Dendritic cell treated with granulocyte-macrophage colony-stimulating factor and Interleukin-4, amounts not matched to agents 40 ng/mL and 50 ng/mL, for 4 days (primary cell): ENCODE measurements around the gene SSTR3.

Experiments
- H3K27ac Mint-ChIP-seq: one replicate; pipeline ENCODE4 v1.8.0; 2022; ENCODE audit warnings: mild to moderate bottlenecking, mixed read lengths
- H3K27me3 Mint-ChIP-seq: one replicate; pipeline ENCODE4 v1.8.0; 2022; ENCODE audit warnings: mild to moderate bottlenecking, mixed read lengths
- H3K36me3 Mint-ChIP-seq: one replicate; pipeline ENCODE4 v1.8.0; 2022; ENCODE audit warnings: low read depth, mixed read lengths
- H3K4me1 Mint-ChIP-seq: one replicate; pipeline ENCODE4 v1.8.0; 2022; ENCODE audit warnings: low read depth, mixed read lengths
- H3K4me3 Mint-ChIP-seq: one replicate; pipeline ENCODE4 v1.8.0; 2022; ENCODE audit warnings: mild to moderate bottlenecking, moderate library complexity, mixed read lengths
- H3K9me3 Mint-ChIP-seq: one replicate; pipeline ENCODE4 v1.8.0; 2022; ENCODE audit warnings: mixed read lengths
- intact Hi-C: fragments of 100-400 bp; cut with micrococcal nuclease; formaldehyde crosslinking; loops from one replicate; pipeline ENCODE4 v1.15.0; 2022

Gene SSTR3

DNA sequence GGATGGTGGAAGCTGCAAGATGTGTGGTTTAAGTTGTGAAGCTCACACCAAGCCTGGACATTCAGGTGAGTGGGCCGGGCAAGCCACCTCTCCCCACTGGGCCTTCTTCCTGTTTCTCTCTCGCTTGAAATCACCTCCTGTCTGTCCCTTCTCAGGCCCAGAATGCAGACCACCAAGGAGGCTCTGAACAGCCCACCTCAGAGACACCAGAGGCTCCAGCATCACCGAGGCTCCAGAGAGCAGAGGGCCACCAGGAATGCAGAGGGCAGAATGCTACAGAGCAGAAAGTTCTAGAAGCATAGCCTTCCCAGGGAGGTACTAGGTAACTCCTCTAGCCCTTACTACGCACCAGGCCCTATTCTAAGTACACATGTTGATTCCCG lies 47.8 kb downstream of the SSTR3 start:
- Mint-ChIP-seq H3K36me3 (no peaks in the 10 kb centered on the region), H3K4me1 (peaks cover 6% of the 10 kb centered on the region), H3K27ac (no peak overlapping the region), H3K4me3 (no peak overlapping the region), H3K9me3 (peaks cover 8% of the 10 kb centered on the region), H3K27me3 (peaks cover 27% of the 10 kb centered on the region)
- intact Hi-C loops = no loop called here

DNA sequence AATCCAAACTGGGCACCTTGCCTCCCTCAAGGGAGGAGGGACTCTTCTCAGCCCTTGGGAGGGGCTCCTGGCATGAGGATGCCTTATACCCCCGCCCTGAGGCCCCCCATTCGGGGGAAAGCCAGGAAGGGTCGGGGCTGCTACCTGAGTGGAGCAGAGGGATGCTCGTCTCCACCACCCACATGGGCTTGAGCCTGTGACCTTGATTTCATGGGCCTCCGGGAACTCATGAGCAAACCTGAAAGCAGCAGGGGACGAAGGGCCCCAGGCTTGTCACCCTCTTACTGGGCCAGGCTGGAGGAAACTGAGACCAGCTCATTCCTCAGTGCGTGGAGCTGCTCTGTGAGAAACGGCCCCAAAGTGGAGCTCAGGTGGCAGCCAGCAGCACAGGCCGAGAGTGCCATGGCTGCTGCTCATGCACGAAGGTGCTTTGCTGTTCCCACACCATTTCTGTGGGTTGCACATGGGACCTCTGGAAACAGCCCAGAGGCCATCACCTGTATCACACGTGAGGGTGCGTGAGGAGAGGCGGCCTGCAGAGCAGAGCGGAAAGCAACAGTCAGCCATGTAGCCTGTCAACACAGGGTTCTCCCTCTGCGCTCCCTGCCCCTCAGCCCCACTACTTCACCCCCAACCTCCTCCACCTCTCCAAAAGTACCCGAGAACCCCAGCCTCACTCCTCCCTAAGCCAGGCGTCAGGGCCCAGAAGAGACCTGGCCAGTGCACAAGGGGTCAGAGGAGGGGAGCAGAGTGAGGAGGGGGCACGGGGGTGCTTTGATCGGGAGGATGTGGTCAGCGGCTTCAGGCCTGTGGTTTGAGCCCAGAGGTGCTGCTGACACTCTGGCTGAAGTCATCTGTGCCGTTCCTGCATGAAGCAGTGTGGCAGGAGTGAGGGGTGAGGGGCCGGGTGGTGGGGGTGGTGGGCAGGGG lies 48.4 kb downstream of the SSTR3 start:
- intact Hi-C loops = no loop called here
- H3K4me1 Mint-ChIP-seq = peaks cover 6% of the 10 kb centered on the region
- no peaks in the 10 kb centered on the region for H3K36me3 Mint-ChIP-seq
- H3K27ac Mint-ChIP-seq = no peak overlapping the region
- H3K27me3 Mint-ChIP-seq = peaks cover 28% of the 10 kb centered on the region
- no peak overlapping the region for H3K4me3 Mint-ChIP-seq
- H3K9me3 Mint-ChIP-seq = peaks cover 8% of the 10 kb centered on the region

DNA sequence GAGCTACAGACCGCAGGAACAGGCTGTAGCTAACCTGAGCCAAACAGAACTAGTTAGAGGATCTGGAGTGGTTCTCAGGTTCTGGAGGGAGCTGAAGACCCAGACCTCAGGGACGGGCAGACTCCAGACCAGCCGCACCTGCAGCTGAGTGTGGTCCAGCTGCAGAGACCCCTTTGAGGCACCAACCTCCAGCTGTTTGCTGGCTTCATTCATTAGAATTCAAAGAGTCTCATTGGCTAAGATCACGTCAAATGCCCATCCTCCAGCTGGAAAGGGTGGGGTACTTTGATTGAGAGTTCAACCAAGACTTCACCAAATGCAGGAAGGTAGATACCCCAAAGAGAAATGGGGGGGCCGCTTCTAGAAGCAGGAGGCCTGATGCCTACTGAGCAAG lies 49.2 kb downstream of the SSTR3 start:
- intact Hi-C loops = no loop called here
- Mint-ChIP-seq H3K27ac (no peak overlapping the region), H3K36me3 (no peaks in the 10 kb centered on the region)

DNA sequence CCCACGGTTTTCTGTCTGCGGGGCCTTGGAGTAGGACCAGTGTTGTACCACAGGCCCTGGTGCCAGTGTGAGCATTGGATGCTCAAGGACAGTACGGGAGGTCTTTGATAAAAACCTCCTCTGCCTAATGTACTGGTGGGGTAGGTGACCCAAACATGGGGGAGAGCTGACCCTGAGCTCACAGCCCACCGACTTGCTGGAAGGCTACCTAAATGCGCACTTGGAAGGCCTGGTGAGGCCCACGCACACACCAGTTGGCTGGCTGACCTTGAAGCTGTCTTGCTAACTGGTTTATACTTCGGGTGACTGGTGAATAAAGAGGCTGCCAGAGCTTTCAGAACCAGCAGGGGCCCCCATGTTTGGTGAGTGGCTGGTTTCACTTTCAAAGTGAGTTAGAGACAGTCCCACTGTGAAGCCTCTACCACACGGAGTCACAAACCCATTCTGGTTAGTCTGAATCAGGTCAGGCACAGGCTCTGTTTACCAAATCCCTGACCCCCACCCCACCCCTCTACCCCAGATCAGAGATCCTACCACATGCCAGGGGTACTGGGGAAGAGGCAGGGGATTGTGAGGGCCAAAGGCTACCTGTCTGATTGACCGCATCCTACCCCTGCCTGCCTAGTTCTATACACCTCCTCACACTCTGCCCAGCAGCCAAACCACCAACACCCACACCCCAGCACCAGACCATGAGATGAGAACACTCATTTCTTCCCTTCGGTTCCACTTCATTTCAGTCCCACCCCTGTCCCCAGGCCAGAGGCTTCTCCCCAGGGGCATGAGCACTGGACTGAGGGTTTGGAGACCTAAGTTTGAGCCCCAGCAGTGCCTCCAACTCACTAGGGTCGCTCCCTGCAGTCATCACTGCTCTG lies 49.8 kb downstream of the SSTR3 start:
- intact Hi-C loops = no loop called here
- peaks cover 8% of the 10 kb centered on the region for H3K9me3 Mint-ChIP-seq
- H3K27me3 Mint-ChIP-seq = peaks cover 24% of the 10 kb centered on the region
- no peak overlapping the region for H3K27ac Mint-ChIP-seq
- H3K36me3 Mint-ChIP-seq = no peaks in the 10 kb centered on the region
- peaks cover 14% of the 10 kb centered on the region for H3K4me1 Mint-ChIP-seq
- H3K4me3 Mint-ChIP-seq = no peak overlapping the region

More for the DNA sequence above, 49.2 kb downstream of the SSTR3 start:
- Mint-ChIP-seq H3K4me1 (peaks cover 12% of the 10 kb centered on the region), H3K9me3 (peaks cover 8% of the 10 kb centered on the region), H3K27me3 (peaks cover 25% of the 10 kb centered on the region), H3K4me3 (no peak overlapping the region)

GRCh38 chr22:37161443-37161842 lies 50.8 kb downstream of the SSTR3 start:
- intact Hi-C loops = no loop called here
- peaks cover 25% of the 10 kb centered on the region for H3K27me3 Mint-ChIP-seq
- peaks cover 10% of the 10 kb centered on the region for H3K4me1 Mint-ChIP-seq
- H3K9me3 Mint-ChIP-seq = peaks cover 8% of the 10 kb centered on the region
- H3K4me3 Mint-ChIP-seq = no peak overlapping the region
- no peaks in the 10 kb centered on the region for H3K36me3 Mint-ChIP-seq
- no peak overlapping the region for H3K27ac Mint-ChIP-seq

DNA sequence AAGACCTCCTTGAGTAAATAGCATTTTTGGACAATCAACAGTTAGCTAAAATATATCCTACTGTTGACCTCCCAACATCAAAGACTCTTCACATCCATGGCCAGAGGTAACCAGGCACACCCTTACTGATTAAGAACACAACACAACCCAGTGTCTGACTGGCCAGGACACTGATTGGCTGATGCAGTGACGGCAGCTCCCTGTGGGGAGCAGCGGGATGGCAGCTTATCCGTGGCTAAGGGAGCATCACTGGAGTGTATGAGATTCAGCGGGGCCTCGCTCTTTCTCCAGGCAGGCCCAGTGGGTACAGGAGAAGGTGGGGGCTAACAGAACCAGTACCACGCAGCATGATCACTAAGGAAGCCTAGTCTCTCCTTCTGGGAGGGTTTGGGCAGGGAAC lies 52.2 kb downstream of the SSTR3 start:
- Mint-ChIP-seq H3K36me3 (no peaks in the 10 kb centered on the region), H3K4me3 (no peak overlapping the region), H3K27me3 (peaks cover 25% of the 10 kb centered on the region), H3K9me3 (peaks cover 8% of the 10 kb centered on the region), H3K4me1 (peaks cover 8% of the 10 kb centered on the region), H3K27ac (no peak overlapping the region)
- intact Hi-C loops = no loop called here

DNA sequence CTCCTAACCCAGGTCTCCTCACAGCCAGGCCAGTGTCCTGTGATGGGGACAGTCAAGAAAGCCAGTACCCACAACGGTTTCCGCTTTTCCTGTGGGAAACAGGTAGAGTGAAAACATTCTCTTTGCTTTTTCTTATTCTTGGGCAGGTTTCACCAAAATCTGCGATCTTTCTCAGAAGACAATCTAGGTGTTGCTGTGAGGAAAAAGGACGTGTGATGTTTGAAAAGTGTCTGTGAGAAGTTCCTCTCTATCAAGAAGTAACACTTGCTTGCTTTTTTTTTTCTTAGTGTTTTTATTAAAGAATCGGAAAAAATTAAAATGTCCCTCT lies 53.4 kb downstream of the SSTR3 start:
- Mint-ChIP-seq H3K36me3 (no peaks in the 10 kb centered on the region), H3K4me3 (no peak overlapping the region), H3K27me3 (peaks cover 25% of the 10 kb centered on the region), H3K27ac (no peak overlapping the region), H3K9me3 (peaks cover 8% of the 10 kb centered on the region), H3K4me1 (peaks cover 8% of the 10 kb centered on the region)
- intact Hi-C loops = no loop called here

GRCh38 chr22:37157516-37158285 lies 54.6 kb downstream of the SSTR3 start:
- H3K4me1 Mint-ChIP-seq = peaks cover 8% of the 10 kb centered on the region
- no peak overlapping the region for H3K4me3 Mint-ChIP-seq
- H3K36me3 Mint-ChIP-seq = no peaks in the 10 kb centered on the region
- intact Hi-C loops = no loop called here
- no peak overlapping the region for H3K27ac Mint-ChIP-seq
- peaks cover 8% of the 10 kb centered on the region for H3K9me3 Mint-ChIP-seq
- peaks cover 25% of the 10 kb centered on the region for H3K27me3 Mint-ChIP-seq

GRCh38 chr22:37156686-37157435 lies 55.4 kb downstream of the SSTR3 start:
- intact Hi-C loops = no loop called here
- Mint-ChIP-seq H3K4me1 (peaks cover 8% of the 10 kb centered on the region), H3K9me3 (peaks cover 8% of the 10 kb centered on the region), H3K27me3 (peaks cover 25% of the 10 kb centered on the region), H3K4me3 (no peak overlapping the region), H3K27ac (no peak overlapping the region), H3K36me3 (no peaks in the 10 kb centered on the region)

DNA sequence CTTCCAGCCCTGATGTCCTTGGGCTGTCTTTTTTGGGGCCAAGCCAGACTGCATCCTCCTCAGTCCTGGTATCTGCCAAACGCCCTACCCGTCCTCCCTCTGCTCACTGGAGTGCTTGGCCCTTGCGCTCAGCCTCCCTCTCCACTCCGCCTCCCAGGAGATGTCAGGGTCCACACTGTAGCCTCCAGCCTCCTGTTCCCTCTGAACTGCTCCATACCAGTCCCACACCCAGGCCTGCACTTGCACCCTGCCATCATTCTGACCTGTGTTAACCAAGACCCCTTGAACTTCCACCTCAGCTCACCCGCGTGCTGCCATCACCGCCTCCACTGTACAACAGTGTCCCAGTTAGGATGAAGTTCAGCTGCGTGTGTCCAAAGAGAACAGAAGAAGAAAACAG lies 56.3 kb downstream of the SSTR3 start:
- Mint-ChIP-seq H3K27ac (no peak overlapping the region), H3K9me3 (peaks cover under 1% of the 10 kb centered on the region), H3K4me1 (peaks cover 8% of the 10 kb centered on the region), H3K36me3 (no peaks in the 10 kb centered on the region), H3K4me3 (no peak overlapping the region), H3K27me3 (peaks cover 24% of the 10 kb centered on the region)
- intact Hi-C loops = no loop called here

- H3K27ac Mint-ChIP-seq = no peak overlapping the region
- no peaks in the 10 kb centered on the region for H3K36me3 Mint-ChIP-seq
- H3K4me3 Mint-ChIP-seq = no peak overlapping the region
- intact Hi-C loops = no loop called here
- peaks cover 23% of the 10 kb centered on the region for H3K27me3 Mint-ChIP-seq
- H3K4me1 Mint-ChIP-seq = peaks cover 8% of the 10 kb centered on the region
- no peaks in the 10 kb centered on the region for H3K9me3 Mint-ChIP-seq
Measured at GRCh38 chr22:37154925-37155712, 57.2 kb downstream of the SSTR3 start.
